GM23338 (cell line): ENCODE data around the gene INO80C. TPM values are rescaled to one million over a fixed set of nuclear protein-coding genes. Genes with fewer than 3 reads are reported as not detected.

Experiments used
- CREB1 ChIP-seq: fragments of 250-450 bp; sonication (Bioruptor Pico); IDR thresholded peaks from 2 replicates; pipeline ENCODE4 v1.5.0; 2020; ENCODE audit warnings: low read depth, mild to moderate bottlenecking, moderate library complexity
- ETS1 ChIP-seq: IDR thresholded peaks from 2 replicates; pipeline ENCODE4 v1.6.1; 2016; ENCODE audit warnings: antibody characterized with exemption
- POLR2AphosphoS5 ChIP-seq: IDR thresholded peaks from 2 replicates; pipeline ENCODE4 v1.6.1; 2016; ENCODE audit warnings: antibody characterized with exemption, low read depth
- STAT1 ChIP-seq: IDR thresholded peaks from one replicate; pipeline ENCODE4 v1.6.1; 2016; ENCODE audit warnings: antibody characterized with exemption; ENCODE audit not compliant: unreplicated experiment
- ZNF331 ChIP-seq: fragments of 250-450 bp; sonication (Bioruptor Pico); IDR thresholded peaks from 2 replicates; pipeline ENCODE4 v1.5.0; 2020; ENCODE audit warnings: low read depth, mild to moderate bottlenecking, moderate library complexity
- polyA plus RNA-seq: library from polyadenylated mRNA; unstranded; fragments of >200 nt; fragmentation: Nextera tagmentation; extraction: Ambion mirVana; gene quantifications from 2 replicates; pipeline ENCODE4 v1.2.1, GENCODE V29; 2016
- total RNA-seq: library from RNA; depleted of rRNA; stranded (reverse); fragments of >200 nt; shearing (Covaris generic); gene quantifications from 2 replicates; pipeline ENCODE4 v1.2.3, GENCODE V29; 2014
- TF ChIP-seq, protein P1 (sequence below): fragments of 250-450 bp; sonication (Bioruptor Pico); IDR thresholded peaks from 2 replicates; pipeline ENCODE4 v1.5.0; 2020; ENCODE audit warnings: mild to moderate bottlenecking, moderate library complexity
- TF ChIP-seq, protein P2 (sequence below): IDR thresholded peaks from one replicate; pipeline ENCODE4 v1.6.1; 2018; ENCODE audit warnings: antibody characterized with exemption; ENCODE audit not compliant: unreplicated experiment

Gene INO80C
- total and polyA plus RNA-seq, 2 experiments from 2014 or later = 16.3 to 52.3 TPM

DNA sequence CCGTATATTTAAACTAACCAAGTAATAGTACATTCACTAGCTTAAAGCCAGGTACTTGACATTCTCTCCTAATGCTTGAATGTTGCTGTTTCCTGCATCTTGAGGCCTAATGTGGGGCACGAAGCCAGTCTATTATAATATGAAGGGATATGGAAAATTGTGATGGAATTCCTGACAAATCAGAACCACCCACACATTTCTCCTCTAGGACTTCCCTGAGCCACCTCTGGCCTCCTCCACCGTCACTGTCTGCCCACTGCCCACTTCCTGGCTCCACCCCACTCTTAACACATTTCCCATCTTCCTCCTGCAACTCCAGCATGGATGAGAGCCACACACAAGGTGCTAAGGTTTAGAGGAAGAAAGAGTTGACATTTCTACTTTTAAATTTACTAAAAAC is 19.0 kb upstream of the INO80C start (continued):
- TF ChIP-seq, protein P1, sequence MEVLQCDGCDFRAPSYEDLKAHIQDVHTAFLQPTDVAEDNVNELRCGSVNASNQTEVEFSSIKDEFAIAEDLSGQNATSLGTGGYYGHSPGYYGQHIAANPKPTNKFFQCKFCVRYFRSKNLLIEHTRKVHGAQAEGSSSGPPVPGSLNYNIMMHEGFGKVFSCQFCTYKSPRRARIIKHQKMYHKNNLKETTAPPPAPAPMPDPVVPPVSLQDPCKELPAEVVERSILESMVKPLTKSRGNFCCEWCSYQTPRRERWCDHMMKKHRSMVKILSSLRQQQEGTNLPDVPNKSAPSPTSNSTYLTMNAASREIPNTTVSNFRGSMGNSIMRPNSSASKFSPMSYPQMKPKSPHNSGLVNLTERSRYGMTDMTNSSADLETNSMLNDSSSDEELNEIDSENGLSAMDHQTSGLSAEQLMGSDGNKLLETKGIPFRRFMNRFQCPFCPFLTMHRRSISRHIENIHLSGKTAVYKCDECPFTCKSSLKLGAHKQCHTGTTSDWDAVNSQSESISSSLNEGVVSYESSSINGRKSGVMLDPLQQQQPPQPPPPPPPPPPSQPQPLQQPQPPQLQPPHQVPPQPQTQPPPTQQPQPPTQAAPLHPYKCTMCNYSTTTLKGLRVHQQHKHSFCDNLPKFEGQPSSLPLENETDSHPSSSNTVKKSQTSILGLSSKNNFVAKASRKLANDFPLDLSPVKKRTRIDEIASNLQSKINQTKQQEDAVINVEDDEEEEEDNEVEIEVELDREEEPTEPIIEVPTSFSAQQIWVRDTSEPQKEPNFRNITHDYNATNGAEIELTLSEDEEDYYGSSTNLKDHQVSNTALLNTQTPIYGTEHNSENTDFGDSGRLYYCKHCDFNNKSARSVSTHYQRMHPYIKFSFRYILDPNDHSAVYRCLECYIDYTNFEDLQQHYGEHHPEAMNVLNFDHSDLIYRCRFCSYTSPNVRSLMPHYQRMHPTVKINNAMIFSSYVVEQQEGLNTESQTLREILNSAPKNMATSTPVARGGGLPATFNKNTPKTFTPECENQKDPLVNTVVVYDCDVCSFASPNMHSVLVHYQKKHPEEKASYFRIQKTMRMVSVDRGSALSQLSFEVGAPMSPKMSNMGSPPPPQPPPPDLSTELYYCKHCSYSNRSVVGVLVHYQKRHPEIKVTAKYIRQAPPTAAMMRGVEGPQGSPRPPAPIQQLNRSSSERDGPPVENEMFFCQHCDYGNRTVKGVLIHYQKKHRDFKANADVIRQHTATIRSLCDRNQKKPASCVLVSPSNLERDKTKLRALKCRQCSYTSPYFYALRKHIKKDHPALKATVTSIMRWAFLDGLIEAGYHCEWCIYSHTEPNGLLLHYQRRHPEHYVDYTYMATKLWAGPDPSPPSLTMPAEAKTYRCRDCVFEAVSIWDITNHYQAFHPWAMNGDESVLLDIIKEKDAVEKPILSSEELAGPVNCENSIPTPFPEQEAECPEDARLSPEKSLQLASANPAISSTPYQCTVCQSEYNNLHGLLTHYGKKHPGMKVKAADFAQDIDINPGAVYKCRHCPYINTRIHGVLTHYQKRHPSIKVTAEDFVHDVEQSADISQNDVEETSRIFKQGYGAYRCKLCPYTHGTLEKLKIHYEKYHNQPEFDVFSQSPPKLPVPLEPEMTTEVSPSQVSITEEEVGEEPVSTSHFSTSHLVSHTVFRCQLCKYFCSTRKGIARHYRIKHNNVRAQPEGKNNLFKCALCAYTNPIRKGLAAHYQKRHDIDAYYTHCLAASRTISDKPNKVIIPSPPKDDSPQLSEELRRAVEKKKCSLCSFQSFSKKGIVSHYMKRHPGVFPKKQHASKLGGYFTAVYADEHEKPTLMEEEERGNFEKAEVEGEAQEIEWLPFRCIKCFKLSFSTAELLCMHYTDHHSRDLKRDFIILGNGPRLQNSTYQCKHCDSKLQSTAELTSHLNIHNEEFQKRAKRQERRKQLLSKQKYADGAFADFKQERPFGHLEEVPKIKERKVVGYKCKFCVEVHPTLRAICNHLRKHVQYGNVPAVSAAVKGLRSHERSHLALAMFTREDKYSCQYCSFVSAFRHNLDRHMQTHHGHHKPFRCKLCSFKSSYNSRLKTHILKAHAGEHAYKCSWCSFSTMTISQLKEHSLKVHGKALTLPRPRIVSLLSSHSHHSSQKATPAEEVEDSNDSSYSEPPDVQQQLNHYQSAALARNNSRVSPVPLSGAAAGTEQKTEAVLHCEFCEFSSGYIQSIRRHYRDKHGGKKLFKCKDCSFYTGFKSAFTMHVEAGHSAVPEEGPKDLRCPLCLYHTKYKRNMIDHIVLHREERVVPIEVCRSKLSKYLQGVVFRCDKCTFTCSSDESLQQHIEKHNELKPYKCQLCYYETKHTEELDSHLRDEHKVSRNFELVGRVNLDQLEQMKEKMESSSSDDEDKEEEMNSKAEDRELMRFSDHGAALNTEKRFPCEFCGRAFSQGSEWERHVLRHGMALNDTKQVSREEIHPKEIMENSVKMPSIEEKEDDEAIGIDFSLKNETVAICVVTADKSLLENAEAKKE = no peak
- TF ChIP-seq POLR2AphosphoS5 = no peak
- TF ChIP-seq ZNF331 (CRISPR knock-in tag) = no peak
- TF ChIP-seq, protein P2, sequence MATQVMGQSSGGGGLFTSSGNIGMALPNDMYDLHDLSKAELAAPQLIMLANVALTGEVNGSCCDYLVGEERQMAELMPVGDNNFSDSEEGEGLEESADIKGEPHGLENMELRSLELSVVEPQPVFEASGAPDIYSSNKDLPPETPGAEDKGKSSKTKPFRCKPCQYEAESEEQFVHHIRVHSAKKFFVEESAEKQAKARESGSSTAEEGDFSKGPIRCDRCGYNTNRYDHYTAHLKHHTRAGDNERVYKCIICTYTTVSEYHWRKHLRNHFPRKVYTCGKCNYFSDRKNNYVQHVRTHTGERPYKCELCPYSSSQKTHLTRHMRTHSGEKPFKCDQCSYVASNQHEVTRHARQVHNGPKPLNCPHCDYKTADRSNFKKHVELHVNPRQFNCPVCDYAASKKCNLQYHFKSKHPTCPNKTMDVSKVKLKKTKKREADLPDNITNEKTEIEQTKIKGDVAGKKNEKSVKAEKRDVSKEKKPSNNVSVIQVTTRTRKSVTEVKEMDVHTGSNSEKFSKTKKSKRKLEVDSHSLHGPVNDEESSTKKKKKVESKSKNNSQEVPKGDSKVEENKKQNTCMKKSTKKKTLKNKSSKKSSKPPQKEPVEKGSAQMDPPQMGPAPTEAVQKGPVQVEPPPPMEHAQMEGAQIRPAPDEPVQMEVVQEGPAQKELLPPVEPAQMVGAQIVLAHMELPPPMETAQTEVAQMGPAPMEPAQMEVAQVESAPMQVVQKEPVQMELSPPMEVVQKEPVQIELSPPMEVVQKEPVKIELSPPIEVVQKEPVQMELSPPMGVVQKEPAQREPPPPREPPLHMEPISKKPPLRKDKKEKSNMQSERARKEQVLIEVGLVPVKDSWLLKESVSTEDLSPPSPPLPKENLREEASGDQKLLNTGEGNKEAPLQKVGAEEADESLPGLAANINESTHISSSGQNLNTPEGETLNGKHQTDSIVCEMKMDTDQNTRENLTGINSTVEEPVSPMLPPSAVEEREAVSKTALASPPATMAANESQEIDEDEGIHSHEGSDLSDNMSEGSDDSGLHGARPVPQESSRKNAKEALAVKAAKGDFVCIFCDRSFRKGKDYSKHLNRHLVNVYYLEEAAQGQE = no peak
- no peak for TF ChIP-seq ETS1
- TF ChIP-seq CREB1 (CRISPR knock-in tag) = no peak
- TF ChIP-seq STAT1 = no peak
